ENCODE measurements around the gene CNOT3.
"Not testable (repeated sequence)": the region's sequence is repeated elsewhere in the genome, so short reads cannot be mapped to it uniquely, and the experiment has no call there.

The CNOT3 gene

DNA sequence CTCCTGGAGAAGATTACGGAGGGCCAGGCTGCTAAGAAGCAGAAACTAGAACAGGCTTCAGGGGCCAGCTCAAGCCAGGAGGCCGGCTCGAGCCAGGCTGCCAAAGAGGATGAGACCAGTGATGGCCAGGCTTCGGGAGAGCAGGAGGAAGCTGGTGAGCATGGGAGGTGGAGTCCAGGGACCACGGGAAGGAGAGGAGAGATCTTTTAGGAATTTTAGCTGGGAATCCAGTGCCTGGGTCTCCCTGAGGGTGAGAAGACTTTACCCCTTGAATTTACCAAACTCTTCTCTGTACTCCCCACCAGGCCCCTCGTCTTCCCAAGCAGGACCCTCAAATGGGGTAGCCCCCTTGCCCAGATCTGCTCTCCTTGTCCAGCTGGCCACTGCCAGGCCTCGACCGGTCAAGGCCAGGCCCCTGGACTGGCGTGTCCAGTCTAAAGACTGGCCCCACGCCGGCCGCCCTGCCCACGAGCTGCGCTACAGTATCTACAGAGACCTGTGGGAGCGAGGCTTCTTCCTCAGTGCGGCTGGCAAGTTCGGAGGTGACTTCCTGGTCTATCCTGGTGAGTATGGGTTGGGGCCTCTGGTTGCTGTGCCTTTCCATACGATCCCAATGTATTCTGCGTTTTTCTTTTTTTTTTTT is 54.4 kb downstream of the CNOT3 start:
- no peak for DNase-seq (ENCODE audit: low read depth)

- no peak for DNase-seq (ENCODE audit: low read depth)
These were observed 55.4 kb downstream of the CNOT3 start for GRCh38 chr19:54193011-54193410.

DNA sequence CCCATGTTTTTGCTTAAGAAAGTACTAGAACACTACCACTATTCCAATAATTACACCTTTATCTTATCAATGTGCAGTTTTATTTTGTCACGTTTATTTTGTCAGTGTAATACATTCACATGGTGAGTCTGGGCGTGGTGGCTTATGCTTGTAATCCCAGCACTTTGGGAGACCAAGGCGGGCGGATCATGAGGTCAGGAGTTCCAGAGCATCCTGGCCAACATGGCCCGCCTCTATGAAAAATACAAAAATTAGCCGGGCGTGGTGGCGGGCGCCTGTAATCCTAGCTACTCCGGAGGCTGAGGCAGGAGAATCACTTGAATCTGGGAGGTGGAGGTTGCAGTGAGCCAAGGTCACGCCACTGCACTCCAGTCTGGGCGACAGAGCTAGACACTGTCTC is 56.9 kb downstream of the CNOT3 start:
- not testable (repeated sequence) for DNase-seq (ENCODE audit: low read depth)

GRCh38 chr19:54196536-54196935 is 59.0 kb downstream of the CNOT3 start:
- no peak for DNase-seq (ENCODE audit: low read depth)

- no peak for DNase-seq (ENCODE audit: low read depth)
These were observed 59.6 kb downstream of the CNOT3 start for GRCh38 chr19:54197121-54197520.

DNA sequence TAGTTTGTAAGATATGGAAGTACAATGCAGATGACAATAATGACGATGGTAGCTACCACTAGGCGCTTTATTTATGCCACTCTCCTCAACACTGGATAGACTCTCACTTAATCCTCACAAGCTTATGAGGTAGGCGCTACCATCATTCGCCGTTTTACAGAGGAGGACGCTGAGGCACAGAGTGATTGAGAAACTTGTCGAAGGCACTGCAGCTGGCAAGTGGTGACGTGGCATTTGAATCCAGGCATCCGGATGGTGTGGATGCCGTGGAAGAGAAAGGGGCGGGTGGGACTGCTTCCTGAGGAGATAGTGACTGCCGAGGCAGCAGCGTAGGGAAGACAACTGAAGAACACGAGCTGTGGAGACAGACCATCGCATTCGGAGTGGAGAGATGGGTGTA is 61.8 kb downstream of the CNOT3 start:
- no peak for DNase-seq (ENCODE audit: low read depth)

GRCh38 chr19:54201172-54201701 is 63.7 kb downstream of the CNOT3 start:
- no peak for DNase-seq (ENCODE audit: low read depth)

GRCh38 chr19:54201980-54202379 is 64.4 kb downstream of the CNOT3 start:
- DNase-seq (ENCODE audit: low read depth), result no peak

DNA sequence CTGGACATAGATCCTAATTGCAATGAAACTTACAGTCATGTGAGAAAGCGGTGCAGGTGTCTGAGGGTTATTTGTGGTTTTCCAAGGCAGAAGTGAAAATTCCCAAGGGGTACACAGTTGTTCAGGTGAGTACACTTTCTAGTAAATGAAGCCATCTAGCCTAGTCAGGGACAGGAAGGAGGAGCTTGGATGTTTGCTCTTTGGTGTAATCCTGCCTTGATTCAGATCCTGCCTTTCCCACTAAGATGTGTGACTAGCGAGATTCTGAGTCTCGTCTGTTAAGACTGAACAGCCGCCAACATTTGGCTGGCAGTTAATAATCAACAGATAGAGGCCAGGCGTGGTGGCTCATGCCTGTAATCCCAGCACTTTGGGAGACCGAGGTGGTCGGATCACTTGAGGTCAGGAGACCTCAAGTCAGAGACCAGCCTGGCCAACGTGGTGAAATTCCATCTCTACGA is 65.6 kb downstream of the CNOT3 start:
- DNase-seq (ENCODE audit: low read depth), result no peak

DNA sequence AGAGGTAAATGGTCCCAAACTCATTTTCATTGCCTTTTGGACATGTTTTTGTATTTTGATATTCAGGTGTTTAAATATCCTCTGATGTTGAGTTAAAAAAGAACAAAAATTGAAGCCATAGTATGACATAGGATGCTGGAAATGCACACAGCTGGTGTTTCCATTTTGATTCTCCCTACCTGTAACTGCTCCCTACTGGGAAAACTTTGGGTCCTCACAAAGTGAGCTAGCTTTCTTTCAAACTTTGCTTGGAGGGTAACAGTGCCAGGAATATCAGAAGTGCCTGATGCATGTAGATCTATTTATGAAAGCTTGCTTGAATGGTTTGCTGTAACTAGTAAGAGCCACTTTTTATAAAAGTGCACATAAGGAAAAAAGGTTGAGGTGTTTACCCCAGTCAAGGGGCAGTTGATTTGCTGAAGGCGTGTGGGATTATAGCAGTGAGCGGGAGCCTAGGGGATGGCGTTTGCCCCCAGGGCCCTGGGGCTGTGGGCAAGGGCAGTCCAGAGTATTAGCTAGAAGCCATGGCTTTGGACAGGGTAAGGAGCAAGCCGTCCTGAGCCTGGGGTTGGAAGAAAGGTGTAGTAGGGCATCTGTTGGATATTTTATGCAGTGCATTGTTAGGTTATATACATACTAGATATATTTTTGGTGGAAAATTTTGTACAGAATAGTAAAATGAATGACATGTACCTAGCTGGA is 67.4 kb downstream of the CNOT3 start:
- no peak for DNase-seq (ENCODE audit: low read depth)

Data from stimulated activated CD8-positive, alpha-beta memory T cell treated with anti-CD3 and anti-CD28 coated beads, Interleukin-7, amount 100 ng/mL, for 24 hours (primary cell).